GM19043 (cell line): ENCODE results near the gene PLA2G3.
"Not testable (repeated sequence)": the region's sequence is repeated elsewhere in the genome, so short reads cannot be mapped to it uniquely, and the experiment has no call there.

Experiments used
- ATAC-seq: cut with Tn5 transposase; IDR thresholded peaks from one replicate; pipeline ENCODE4 v1.9.1; 2021; ENCODE audit warnings: low read depth; ENCODE audit not compliant: unreplicated experiment

PLA2G3 gene

DNA sequence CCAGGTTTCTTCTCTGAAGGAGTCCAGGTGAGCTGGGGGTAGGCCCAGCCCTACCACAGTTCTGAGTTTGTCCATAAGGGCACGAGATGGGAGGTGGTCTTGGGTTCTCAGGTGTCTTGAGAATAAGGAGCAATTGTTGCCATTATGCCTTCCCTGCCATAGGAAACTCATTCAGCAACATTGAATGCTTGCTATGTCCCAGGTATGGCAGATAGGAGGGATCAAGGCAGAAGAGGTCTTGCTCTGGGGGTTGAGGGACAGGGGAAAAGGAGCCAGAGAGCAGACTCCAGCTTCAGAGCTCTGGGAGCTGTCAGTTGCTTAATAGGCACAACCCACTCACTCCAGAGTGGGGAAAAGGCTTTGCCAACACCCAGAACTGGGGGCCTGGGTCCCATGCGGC is 37.2 kb downstream of the PLA2G3 start:
- ATAC-seq, result no peak

DNA sequence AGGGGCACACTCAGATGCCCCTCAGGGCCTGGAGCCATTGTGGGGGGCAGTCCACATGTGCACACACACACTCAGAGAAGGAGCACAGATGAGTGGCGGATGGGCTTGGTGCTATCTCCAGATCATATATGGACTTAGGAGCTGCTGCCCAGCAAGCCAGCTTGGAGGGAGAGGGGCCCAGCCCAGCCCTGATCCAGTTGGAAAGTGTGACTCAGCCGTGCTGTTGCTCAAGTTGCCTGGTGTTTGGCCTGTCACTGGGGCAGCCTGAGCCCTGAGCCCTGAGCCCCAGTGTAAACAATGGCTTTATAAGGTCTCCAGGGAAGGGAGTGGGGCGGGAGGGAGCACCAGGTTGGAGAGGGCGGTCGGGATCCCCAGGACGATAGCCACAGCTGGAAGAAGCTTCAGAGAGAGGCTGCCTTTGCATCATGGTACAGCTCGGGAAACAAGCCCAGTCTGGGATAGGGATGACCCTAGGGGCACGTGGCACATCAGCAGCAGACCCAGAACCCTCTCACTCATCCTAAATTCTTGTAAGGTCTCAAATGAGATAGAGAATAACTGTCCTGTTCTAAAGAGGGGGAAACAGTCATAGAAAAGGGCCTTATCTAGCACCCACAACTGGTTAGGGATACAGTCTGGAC is 37.7 kb downstream of the PLA2G3 start:
- ATAC-seq, result no peak

DNA sequence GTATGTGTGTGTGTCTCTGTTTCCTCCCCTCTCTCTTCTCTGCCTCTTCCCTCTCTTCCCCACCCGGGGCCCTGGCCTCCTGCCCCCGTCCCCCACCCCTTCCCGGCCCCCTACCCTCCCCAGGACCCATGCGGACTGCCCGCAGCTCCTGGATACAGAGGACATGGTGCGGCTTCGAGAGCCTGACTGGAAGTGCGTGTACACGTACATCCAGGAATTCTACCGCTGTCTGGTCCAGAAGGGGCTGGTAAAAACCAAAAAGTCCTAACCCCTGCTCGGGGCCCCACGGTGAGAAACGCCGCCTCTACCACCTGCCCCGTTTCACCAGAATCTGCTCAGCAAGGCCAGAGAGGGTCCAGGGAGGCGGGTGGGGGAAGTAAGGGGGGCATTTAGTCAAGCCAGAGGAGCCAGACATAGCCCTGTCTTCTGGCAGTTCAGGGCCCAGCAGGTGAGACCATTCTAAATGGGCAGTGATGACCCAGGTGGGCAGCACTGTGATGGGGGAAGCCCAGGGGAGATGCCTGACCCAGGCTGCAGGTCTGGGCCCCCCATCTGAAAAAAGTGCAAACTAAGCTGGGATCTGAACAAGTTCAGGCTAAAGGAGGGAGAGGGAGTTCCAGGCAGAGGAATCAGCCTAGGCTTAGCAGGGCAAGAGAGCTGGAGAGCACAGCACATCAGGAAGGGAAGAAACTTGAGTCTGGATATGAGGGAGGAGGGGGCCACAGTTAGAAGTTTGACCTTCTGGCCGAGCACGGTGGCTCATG is 39.4 kb downstream of the PLA2G3 start:
- no peak for ATAC-seq

DNA sequence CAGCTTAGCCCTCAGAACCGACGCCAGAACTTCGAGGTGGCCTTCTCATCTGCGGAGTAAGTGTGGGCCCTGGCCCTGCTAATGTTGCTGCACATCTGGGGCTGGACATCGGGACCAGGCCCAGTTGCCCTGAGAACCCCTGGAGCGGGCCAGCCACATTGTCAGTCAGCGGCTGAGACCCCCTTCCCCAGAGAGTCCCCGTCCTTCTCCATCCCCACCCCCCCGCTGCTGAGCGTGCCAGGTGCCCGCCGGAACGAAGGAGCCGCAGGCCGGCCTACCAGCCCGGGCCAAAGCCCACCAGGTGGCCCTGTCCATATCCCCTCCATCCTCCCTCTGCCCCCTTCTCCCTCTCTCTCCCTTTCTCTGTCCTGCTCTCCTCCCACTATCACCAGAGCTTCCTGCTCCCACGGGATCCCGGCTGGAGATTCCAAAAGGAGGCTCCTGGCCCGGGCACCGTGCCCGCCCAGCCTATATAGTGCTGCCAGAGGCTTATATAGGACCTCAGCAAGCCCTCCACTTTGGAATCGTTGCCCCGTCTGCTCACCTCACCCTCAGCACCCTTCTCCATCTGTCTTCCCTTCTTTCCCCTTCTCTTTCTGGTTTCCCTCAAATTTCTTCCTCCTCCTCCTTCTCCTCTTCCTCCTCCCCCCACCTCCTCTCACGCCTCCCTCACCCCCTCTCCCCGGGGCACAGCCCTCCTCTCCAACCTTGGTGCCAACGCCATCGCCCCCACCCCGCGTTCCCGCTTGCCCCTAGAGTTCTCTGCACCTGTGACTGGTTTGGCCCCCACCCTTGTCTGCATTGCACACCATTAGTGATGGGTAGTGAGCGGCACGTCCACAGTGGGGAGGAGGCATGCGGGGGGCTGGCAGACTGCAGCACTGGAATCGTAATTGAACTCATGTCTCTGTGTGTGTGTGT is 40.2 kb downstream of the PLA2G3 start:
- no peak for ATAC-seq

DNA sequence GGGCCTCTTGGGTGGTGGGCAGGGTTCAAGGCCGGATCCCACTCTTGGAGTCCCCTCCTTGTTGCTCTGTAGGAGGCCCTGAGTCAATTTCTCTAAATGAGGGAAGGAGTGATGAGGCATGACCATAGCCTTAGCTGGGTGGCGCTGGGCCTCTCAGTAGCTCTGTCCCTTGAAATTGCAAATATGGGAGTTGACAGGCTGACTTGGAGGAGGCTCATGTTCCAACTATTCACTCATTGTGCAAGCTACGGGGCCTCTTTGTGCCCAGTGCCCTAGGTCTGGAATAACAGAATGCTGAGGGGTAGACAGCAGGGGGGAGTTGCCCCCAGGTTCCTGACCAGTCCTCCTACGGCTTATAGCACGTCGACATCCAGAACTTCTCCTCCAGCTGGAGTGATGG is 40.9 kb downstream of the PLA2G3 start:
- no peak for ATAC-seq

DNA sequence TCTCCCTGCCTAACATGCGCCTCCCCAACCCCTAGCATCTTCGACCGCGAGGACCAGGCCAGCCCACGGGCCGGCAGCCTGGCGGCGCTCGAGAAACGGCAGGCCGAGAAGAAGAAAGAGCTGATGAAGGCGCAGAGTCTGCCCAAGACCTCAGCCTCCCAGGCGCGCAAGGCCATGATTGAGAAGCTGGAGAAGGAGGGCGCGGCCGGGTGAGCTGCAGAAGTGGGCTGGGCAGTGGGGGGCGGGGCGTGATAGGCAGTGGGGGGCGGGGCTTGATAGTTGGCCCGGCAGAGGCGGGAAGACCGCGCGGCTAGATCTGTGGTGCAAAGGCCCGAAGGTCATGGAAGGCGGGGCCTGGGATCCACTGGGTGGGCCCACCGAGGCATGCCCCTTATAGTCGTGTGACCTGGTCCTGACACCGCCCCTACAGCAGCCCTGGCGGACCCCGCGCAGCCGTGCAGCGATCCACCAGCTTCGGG is 41.6 kb downstream of the PLA2G3 start:
- no peak for ATAC-seq

DNA sequence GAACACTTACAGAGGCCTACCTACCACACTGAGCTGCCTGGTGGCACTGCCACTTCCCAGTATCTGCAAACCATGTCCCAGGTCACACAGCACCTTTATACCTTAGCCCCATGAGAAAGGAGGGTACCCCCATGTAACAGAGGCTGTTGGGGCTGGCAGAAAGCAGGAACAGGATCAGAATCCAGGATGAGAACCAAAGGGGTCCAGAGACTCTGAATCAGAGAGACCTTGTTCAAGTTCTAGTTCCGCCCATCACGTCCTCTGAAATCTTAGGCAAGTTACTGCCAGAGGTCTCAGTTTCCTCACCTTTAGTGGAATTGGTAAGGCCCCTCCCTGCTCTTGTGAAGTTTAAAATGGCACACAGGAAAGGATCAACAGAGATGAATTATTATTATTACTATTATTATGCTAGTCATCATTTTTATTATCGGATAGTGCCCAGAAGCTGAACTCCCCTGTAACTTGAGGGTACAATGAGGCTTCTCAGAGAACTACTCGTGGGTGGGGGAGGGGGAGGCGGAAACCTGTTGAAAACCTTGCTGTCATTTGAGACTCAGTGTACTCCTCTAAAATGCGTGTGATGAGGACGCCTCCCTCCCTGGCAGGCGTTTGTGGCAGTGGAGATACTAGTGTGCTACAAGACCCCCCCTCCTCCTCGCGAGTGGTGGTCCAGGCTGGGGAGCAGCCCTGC is 42.2 kb downstream of the PLA2G3 start:
- no peak for ATAC-seq

DNA sequence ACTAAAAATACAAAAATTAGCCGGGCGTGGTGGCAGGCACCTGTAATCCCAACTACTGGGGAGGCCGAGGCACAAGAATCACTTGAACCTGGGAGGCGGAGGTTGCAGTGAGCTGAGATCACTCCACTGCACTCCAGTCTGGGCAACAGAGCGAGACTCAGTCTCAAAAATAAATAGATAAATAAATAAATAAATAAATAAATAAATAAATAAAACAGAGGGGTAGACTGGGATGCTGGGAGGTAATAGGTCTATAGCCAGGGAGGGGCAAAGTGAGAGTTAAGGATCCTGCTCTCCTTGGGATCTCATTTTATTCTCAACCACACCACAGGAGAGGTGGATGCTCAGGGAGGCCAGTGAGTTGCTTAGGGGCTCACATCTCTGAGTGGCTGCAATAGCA is 42.8 kb downstream of the PLA2G3 start:
- not testable (repeated sequence) for ATAC-seq

DNA sequence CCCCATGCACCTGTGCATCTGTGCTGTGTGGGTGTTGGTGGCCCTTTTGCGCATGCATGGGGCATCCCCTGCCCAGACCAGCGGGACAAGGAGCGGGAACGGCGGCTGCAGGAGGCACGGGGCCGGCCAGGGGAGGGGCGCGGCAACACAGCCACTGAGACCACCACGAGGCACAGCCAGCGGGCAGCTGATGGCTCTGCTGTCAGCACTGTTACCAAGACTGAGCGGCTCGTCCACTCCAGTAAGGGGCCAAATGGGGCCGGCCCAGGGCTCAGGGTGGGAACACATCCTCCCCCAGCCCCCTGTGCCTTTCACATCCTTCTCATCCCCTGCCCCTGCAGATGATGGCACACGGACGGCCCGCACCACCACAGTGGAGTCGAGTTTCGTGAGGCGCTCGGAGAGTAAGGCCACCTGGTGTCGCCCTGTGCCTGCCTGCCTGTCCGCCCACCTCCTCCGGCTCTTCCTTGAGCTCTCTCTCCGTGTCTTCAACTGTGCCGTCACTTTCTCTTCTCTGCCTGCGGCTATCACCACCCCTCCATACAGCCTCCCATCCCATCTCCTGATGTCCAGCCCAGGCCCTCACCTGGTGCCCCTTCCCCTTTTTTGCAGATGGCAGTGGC is 43.5 kb downstream of the PLA2G3 start:
- ATAC-seq, result no peak

DNA sequence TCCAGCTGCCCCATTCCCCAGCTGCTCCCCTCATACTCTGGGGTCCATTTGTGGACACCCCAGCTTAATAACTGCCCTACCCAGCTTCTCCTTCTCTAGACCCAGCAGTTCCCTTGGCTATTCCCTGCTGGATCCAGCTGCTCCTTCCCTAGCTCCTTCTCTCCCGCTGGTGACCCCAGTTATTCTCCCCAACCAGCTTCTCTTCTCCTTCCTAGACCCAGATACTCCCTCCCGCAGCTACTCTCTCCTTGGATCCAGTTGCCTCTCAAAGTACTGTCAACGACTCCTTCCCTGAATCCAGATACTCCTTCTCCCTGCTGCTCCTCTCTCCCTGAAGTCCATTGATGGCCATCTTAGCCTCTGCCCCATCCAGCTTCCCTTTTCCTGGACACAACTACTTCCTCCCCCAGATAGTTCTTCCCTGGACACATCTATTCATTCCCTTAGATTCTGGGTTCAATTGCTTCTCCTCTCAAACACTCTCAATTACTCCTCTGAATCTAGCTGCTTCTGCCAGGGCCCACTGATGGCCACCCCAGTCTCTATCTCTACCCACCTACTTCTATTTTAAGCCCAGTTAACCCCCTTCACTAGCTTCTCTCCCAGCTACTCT is 44.6 kb downstream of the PLA2G3 start:
- ATAC-seq, result no peak

DNA sequence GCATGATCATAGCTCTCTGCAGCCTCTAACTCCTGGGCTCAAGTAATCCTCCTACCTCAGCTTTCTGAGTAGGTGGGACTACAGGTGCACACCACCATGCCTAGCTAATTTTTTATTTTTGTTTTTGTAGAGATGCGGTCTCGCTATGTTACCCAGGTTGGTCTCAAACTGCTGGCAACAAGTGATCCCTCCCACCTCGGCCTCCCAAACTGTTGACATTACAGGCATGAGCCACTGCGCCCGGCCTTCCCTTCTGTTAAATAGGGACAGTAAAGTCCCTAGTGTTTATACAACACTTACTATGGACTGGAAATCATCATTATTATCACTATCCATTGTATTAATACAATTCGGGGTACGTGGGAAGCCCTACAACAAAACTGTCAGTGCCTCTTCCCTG is 45.6 kb downstream of the PLA2G3 start:
- no peak for ATAC-seq

DNA sequence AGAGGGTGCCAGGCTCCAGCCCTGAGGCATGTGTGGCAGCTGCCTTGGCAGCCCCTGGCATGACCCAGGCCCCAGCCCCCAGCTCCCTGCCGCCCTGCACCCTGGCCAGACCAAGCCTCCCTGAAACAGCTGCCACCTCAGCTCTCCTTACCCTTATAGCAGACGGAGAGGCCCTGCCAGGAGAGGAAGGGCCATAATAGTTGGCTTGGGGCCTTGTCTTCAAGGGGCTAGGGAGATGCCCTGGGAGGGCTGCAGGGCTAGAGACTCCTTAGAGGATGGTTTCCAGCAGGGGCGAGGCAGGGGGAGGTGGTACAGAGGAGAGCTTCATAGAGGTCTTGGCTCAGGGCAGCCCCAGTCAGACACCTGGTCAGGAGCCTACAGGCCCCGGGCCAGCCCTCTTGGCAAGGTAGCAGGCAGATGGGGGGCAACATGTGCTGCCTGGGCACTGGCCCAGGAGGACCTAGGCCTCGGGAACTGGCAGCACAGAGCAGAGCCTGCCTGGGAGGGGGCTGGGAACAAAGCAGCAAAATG is 46.2 kb downstream of the PLA2G3 start:
- ATAC-seq, result no peak

DNA sequence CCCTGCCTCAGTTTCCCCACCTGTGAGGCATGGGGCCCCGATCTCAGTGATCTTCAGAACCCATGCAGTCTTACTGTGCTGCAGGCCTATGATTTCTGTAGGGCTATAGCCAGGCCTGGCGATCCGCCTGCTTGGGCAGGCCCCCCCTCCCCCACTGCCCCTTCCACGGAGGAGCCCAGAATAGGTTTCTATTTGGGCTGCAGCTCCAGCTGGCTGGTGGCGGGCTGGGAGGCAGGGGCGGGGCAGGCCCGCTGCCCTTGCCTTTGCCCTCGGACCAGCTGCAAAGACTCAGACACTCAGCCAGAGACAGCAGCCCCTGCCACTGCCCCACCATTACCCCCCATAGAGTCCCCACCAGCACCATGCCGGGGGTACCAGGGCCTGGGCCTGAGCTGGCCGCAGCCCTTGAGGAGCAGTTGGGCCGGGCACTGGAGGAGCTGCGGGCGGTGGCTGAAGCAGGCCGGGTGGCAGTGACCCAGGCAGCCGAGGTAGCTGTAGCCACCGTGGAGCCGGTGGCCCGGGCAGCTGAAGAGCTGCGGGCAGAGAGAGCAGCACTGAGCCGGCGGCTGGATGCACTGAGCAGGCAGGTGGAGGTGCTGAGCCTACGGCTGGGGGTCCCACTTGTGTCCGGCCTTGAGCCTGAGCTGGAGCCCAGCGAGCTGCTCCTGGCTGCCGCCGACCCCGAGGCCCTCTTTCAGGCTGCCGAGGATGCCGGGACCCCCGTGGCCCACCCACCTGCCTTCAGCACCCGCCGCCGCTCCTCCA is 47.0 kb downstream of the PLA2G3 start:
- ATAC-seq, result no peak

DNA sequence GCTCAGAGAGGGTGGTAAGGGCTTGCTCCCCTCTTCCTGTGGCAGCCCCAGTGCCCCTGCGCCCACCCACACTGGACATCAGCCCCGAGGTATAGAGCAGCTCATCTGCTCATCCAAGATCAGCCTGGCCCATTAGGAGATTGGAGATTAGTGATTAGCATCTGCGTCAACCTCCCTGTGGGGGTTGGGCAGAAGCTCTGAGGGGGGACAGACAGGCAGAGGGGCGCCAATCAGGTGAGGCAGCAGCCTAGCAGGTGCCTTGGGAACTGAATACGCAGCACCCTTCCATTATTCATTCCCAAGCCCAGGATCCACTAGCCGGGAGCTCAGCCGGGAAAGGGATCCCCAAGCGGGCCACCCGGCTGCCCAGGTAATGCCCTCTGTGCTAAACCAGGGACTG is 48.1 kb downstream of the PLA2G3 start:
- no peak for ATAC-seq

DNA sequence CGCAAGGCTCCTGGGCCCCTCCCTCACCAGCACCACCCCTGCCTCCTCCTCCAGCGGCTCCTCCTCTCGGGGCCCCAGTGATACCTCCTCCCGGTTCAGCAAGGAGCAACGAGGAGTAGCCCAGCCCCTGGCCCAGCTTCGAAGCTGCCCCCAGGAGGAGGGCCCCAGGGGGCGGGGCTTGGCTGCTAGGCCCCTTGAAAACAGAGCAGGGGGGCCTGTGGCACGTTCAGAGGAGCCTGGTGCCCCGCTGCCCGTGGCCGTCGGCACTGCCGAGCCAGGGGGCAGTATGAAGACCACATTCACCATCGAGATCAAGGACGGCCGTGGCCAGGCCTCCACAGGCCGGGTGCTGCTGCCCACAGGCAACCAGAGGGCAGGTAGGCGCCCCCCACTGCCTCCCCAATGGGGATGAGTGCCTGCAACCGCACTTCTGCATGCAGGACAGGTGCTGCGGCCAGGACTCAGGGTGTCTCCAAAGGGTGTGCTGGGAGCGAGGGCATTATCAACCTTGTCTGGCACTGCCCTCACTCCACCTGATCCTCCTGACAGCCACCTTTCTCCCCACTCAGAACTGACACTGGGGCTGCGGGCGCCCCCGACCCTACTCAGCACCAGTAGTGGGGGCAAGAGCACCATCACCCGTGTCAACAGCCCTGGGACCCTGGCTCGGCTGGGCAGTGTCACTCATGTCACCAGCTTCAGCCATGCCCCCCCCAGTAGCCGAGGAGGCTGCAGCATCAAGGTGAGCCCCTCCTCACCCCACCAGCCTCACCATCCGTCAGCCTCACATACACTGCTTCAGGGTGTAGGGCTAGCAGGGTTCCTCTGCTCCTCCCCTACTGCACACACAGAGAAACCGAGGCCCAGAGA is 49.0 kb downstream of the PLA2G3 start:
- ATAC-seq, result no peak

DNA sequence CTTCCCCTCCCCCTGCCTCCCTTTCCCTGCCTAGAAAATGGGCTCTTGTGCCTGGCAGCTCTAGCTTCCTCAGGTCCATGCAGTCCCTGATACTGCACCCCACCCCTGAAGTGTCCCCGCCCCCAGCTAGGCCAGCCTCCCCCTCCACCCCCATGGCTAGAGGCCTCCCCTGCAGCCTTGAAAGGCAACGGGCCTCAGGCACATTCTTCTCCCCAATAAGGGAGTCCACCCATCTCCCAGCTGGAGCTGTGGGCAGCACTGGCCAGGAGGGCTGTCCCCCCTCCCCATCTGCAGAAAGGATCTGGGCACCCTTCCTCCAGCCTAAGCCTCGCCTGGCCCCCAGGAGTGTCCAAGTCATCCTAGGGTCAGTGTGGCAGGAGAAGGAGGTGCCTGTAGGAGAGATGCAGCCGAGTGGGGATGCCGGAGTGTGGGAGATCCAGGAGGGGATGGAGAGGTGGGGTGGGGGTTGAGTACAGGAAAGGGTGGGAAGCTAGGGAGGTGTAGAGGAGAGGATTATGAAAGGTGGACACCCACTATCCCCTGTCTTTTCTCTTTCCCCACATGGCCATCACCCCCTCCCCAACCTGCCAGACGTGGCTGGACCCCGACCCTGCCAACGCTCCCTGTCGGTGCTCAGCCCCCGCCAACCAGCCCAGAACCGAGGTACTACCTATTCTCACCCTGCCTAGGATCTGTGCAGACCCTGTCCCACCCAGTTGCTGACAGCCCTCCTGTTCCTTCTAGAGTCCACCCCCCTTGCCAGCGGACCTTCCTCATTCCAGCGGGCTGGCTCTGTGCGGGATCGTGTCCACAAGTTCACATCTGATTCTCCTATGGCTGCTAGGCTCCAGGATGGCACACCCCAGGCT is 49.9 kb downstream of the PLA2G3 start:
- no peak for ATAC-seq
